Gastroesophageal sphincter (tissue), 4 donors: ENCODE results near the gene BPTF. TPM values are rescaled to one million over a fixed set of nuclear protein-coding genes. Genes with fewer than 3 reads are reported as not detected.

ENCODE experiments used
- ATAC-seq: fragments of 150-250 bp; one replicate; pipeline ENCODE4 v1.9.1; 2016; ENCODE audit warnings: mild to moderate bottlenecking, moderate library complexity
- H3K27ac ChIP-seq, 4 donors: fragments of 200-600 bp; sonication (generic) in 3 of 4; 1 replicate in 3 of 4; 2 replicates in 1 of 4; pipeline ENCODE4 v1.5.1; 2016 to 2019
- H3K27me3 ChIP-seq: fragments of 200-600 bp; sonication (generic); one replicate; pipeline ENCODE4 v1.5.1; 2019
- H3K36me3 ChIP-seq, 2 donors: fragments of 200-600 bp; sonication (generic); one replicate each; pipeline ENCODE4 v1.5.1; 2019; ENCODE audit warnings: control low read depth in 1 of 2
- H3K4me1 ChIP-seq, 3 donors: fragments of 200-600 bp; sonication (generic); 1 replicate in 2 of 3; 2 replicates in 1 of 3; pipeline ENCODE4 v1.5.1; 2016 to 2019; ENCODE audit warnings: control low read depth in 2 of 3
- H3K4me3 ChIP-seq, 2 donors: fragments of 200-600 bp; sonication (generic); one replicate each; pipeline ENCODE4 v1.5.1; 2019; ENCODE audit warnings: mild to moderate bottlenecking in 1 of 2, moderate library complexity in 1 of 2
- H3K9me3 ChIP-seq, 3 donors: fragments of 200-600 bp; sonication (generic); one replicate each; pipeline ENCODE4 v1.5.1; 2017 to 2019; ENCODE audit warnings: control low read depth in 2 of 3
- CTCF ChIP-seq, 4 experiments: fragments of 200-600 bp in 2 of 4; fragments of 450-650 bp in 2 of 4; sonication (generic) in 1 of 4; IDR thresholded peaks; one replicate each; pipeline ENCODE4 v1.5.1; 2017 to 2019; ENCODE audit warnings: antibody characterized with exemption in 4 of 4, mild to moderate bottlenecking in 2 of 4, moderate library complexity in 2 of 4
- EP300 ChIP-seq: sonication (generic); formaldehyde crosslinking; IDR thresholded peaks from one replicate; pipeline ENCODE4 v1.6.1; 2017; ENCODE audit warnings: antibody characterized with exemption, mild to moderate bottlenecking
- POLR2A ChIP-seq, 2 donors: fragments of 450-650 bp; IDR thresholded peaks; one replicate each; pipeline ENCODE4 v1.6.1; 2017; ENCODE audit warnings: antibody characterized with exemption in 2 of 2, mild to moderate bottlenecking in 2 of 2, moderate library complexity in 1 of 2
- POLR2AphosphoS5 ChIP-seq: sonication (generic); formaldehyde crosslinking; IDR thresholded peaks from one replicate; pipeline ENCODE4 v1.6.1; 2017; ENCODE audit warnings: antibody characterized with exemption
- WGBS, 2 donors: methylation state at CpG; one replicate each; pipeline ENCODE4 v1.1.5; 2018; ENCODE audit warnings: low coverage in 1 of 2; 5-methylcytosine and 5-hydroxymethylcytosine counted together
- total RNA-seq, 4 donors: library from RNA; depleted of rRNA; stranded (reverse); fragments of >200 nt; gene quantifications; one replicate each; pipeline ENCODE4 v1.1.0, GENCODE V29; 2016

The BPTF gene
- total RNA-seq, 4 donors from 2014 or later: 55.5 to 74.5 (median 68.3) TPM

- Histone ChIP-seq H3K4me3 (no peak overlapping the region), H3K9me3 (no peaks in the 10 kb centered on the region), H3K4me1 (peaks cover 0 to 16% (median 0%) of the 10 kb centered on the region in 3 donors), H3K27ac (no peak overlapping the region), H3K27me3 (no peaks in the 10 kb centered on the region), H3K36me3 (peaks cover 0 to 9% of the 10 kb centered on the region in 2 donors)
- no peak for ATAC-seq
- no peak for TF ChIP-seq EP300
- no peak for TF ChIP-seq POLR2A (IDR thresholded peaks at IDR 0.05)
- no peak for TF ChIP-seq CTCF (IDR thresholded peaks at IDR 0.05)
- TF ChIP-seq POLR2AphosphoS5: no peak
- 86% methylated on average over 4 of the region's 4 CpGs for WGBS, 2 donors
Observed at GRCh38 chr17:67867591-67867990, 42.3 kb downstream of the BPTF start.

- H3K4me1 ChIP-seq: peaks cover 0 to 10% (median 0%) of the 10 kb centered on the region in 3 donors
- no peaks in the 10 kb centered on the region for H3K9me3 ChIP-seq
- no peak for TF ChIP-seq POLR2A (IDR thresholded peaks at IDR 0.05)
- TF ChIP-seq CTCF (IDR thresholded peaks at IDR 0.05): no peak
- TF ChIP-seq POLR2AphosphoS5: no peak
- no peak for TF ChIP-seq EP300
- no peak for ATAC-seq
- H3K4me3 ChIP-seq: no peak overlapping the region
- no peak overlapping the region for H3K27ac ChIP-seq
- no peaks in the 10 kb centered on the region for H3K27me3 ChIP-seq
- H3K36me3 ChIP-seq: peaks cover 0 to 9% of the 10 kb centered on the region in 2 donors
Observed at GRCh38 chr17:67868176-67868575, 42.9 kb downstream of the BPTF start.

GRCh38 chr17:67879662-67880061, 54.4 kb downstream of the BPTF start:
- Histone ChIP-seq H3K9me3 (no peaks in the 10 kb centered on the region), H3K27ac (no peak overlapping the region), H3K27me3 (no peaks in the 10 kb centered on the region), H3K36me3 (peaks cover 0 to 43% of the 10 kb centered on the region in 2 donors), H3K4me1 (no peaks in the 10 kb centered on the region), H3K4me3 (no peak overlapping the region)
- ATAC-seq: no peak
- WGBS, 2 donors: 80 to 94% methylated on average over 2 to 5 of the region's 5 CpGs
- TF ChIP-seq POLR2A (IDR thresholded peaks at IDR 0.05): no peak
- TF ChIP-seq POLR2AphosphoS5: no peak
- no peak for TF ChIP-seq CTCF (IDR thresholded peaks at IDR 0.05)
- TF ChIP-seq EP300: no peak

GRCh38 chr17:67881083-67881482, 55.8 kb downstream of the BPTF start:
- TF ChIP-seq POLR2AphosphoS5: no peak
- TF ChIP-seq EP300: no peak
- TF ChIP-seq POLR2A (IDR thresholded peaks at IDR 0.05): no peak
- TF ChIP-seq CTCF (IDR thresholded peaks at IDR 0.05): no peak

GRCh38 chr17:67884741-67885140, 59.4 kb downstream of the BPTF start:
- no peak for ATAC-seq
- no peaks in the 10 kb centered on the region for H3K9me3 ChIP-seq
- no peaks in the 10 kb centered on the region for H3K27me3 ChIP-seq
- H3K36me3 ChIP-seq: peaks cover 0 to 44% of the 10 kb centered on the region in 2 donors
- H3K27ac ChIP-seq: no peak overlapping the region
- TF ChIP-seq EP300 (no peak), POLR2AphosphoS5 (no peak), CTCF (IDR thresholded peaks at IDR 0.05) (no peak), POLR2A (IDR thresholded peaks at IDR 0.05) (no peak)
- 19 to 25% methylated on average over 1 of the region's 1 CpG for WGBS, 2 donors
- no peak overlapping the region for H3K4me3 ChIP-seq
- H3K4me1 ChIP-seq: no peaks in the 10 kb centered on the region

More at GRCh38 chr17:67881083-67881482, 55.8 kb downstream of the BPTF start:
- no peak overlapping the region for H3K4me3 ChIP-seq
- no peaks in the 10 kb centered on the region for H3K27me3 ChIP-seq
- no peak for ATAC-seq
- no peaks in the 10 kb centered on the region for H3K9me3 ChIP-seq
- H3K27ac ChIP-seq: no peak overlapping the region
- H3K36me3 ChIP-seq: peaks cover 0 to 42% of the 10 kb centered on the region in 2 donors
- 50 to 83% methylated on average over 1 of the region's 1 CpG for WGBS, 2 donors
- H3K4me1 ChIP-seq: no peaks in the 10 kb centered on the region
